ENCODE measurements around the gene COLEC12. TPM values are rescaled to one million over a fixed set of nuclear protein-coding genes. Genes with fewer than 3 reads are reported as not detected.
"Not testable (repeated sequence)": the region's sequence is repeated elsewhere in the genome, so short reads cannot be mapped to it uniquely, and the experiment has no call there.

COLEC12 gene
- total RNA-seq, 1 donor = 0.27 TPM

DNA sequence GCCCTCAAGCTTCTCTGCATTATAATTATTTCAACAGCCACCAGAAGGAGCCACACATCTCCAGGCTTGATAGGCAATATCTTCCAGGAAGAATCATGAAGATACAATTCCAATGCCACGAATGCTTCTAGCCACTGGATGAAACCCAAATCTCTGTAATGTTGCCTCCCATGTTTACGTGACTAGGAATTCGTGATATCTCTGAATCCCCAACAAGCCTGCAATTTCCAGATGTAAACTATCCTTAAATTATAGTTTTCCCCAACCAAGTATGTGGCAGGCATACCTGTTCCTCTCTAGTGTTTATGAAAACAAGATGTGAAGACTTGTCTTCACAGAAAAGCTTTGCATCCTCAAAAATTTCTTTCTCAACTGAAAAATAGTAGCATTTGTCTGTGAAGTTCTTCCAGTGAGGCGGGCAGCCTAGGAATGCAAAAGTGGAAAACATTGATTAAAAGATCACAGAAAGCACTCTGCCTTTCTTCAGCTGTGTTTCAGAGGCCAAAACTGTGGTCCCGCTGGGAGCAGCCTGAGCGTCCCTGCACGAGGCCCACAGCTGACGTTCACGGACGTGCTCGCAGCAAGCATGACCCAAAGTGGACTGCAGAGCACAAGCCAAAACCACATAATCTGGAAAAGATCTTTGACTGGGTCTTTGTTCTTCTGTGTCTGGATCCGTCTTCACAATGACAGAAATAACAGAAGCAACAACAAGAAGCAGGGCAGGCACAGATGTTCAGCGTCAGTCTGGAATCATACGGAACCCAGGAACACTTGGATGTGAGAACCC is 167.6 kb downstream of the COLEC12 start:
- no peak for DNase-seq (ENCODE audit: low read depth in 2 of 3, low spot score in 2 of 3)

DNA sequence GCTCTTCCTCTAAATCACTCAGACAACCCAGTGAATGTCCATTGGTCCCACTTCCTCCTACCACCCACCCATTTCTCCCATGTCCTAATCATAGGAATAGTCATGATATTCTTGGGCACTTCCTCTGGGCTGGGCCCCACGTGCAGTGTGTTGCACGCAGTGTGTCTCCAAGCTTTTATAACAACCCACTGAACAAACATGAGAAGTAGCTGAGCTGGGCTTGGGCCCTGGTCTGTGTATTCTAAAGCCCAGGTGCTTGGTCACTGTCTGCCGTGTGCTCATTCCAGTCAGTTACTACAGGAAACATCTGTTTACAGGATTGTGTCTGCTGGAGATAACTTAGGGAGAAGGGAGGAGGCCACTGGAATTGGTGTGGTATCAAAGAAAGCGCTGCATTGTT is 168.5 kb downstream of the COLEC12 start:
- peak in 2 of 3 donors; percentile 44 to 71 for DNase-seq (ENCODE audit: low read depth in 2 of 3, low spot score in 2 of 3)

DNA sequence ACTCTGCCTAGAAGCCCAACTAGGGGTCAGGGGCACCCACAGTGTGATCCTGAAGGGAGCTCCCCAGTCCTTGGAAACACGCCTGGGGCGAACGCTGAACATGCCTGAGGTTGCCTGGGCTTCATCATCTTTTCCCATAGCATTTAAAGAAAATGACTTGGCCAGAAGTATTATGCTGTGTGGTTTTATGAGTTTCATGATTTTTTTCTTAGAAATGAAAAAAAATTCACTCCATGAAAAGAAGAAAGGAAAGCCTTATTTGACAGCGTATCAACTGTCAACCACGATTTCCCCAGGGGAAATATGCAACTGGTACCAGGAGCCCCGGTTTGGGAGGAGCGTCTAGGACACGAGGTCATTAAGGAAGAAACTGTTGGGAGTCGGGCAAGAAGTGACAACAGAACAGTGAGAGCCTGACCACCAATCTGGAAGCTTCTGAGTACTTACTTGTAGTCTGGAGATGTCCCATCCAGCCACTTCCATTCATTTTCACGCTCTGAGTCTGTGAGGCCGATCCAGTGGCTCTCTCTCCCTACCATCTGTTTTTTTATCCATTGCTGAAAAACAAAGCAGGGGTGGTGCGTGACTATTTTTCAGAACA is 169.2 kb downstream of the COLEC12 start:
- DNase-seq (ENCODE audit: low read depth in 2 of 3, low spot score in 2 of 3) = peak in 1 of 3 donors; percentile 9

DNA sequence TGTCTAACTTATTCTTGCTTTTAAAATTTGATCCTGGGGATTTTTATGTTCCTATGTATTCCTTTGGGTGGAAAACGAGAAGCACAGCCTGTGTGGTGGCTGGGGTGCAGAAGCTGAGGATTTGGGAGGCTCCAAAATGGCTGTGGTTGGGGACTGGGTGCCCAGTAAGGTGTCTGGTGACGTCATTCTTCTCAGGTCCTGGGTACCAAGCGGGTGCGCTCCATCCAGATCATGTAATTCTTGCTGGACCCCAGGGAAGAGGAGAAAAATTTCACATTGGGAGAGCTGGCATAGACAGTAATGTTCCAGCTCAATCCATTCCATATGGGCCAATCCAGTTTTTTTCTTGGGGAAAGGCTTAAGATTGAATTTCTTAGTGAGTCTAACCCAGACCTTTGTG is 171.6 kb downstream of the COLEC12 start:
- no peak for DNase-seq (ENCODE audit: low read depth in 2 of 3, low spot score in 2 of 3)

DNA sequence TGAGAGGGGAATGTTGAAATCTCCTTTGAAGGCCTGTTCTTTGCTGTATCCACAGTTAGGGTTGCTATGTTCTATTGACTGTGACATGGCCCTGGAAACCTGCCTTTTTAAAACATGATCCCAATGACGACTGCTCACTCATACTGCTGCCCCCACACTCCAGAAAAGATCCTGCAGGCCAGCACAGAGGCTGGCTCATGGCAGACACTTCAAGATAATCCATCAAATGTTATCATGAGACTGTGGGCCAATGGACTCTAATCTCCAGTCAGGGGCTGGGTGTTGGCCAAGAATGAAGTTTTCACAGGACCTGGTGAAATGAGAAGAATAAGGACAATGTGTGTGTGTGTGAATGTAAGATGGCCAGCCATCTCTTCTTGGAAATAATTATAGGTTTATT is 173.7 kb downstream of the COLEC12 start:
- no peak for DNase-seq (ENCODE audit: low read depth in 2 of 3, low spot score in 2 of 3)

DNA sequence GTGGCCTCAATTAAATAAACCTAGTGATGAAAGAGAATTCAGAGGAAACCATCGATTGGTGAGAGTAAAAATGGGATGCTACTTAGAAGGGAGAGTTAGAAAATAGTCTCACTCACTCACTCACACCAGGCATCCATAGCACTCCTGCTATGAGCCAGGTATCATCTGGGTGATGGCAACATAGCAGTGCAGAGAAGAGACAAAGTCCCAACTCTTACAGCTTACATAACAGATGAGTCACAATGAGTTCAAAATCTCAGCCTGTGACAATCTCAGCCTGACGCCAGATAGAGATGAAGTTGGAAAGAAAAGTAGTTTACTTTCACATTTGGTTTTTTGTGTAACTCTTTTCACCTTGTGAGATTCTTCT is 177.3 kb downstream of the COLEC12 start:
- peak in 2 of 3 donors; percentile 28 to 29 for DNase-seq (ENCODE audit: low read depth in 2 of 3, low spot score in 2 of 3)

DNA sequence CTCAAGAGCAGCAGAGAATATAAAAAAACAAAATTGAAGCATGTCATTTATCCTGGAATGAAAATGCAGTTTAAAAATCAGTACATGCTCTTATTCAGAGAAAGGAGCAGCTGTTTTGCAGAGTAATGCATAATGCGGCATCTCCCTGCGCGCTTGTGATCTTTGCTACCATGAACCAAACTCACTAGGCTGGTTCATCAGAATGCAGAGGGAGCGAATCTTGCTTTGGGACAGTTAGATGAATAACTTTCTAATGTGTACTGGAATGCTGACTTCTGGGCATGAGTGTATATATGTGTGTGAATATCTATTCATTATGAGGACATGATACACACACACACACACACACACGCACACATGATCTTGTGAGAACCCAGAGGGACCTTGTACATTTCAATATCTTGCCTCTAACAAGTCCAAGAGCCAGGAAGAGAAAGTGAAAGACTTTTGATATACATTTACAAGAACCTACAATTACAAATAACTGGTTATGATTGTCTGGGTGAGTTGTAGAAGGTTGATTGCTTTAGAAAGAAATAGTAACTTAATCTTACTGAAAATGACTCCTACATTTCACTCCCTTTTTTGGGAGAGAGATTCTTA is 178.5 kb downstream of the COLEC12 start:
- peak in 1 of 3 donors; percentile 39 for DNase-seq (ENCODE audit: low read depth in 2 of 3, low spot score in 2 of 3)

DNA sequence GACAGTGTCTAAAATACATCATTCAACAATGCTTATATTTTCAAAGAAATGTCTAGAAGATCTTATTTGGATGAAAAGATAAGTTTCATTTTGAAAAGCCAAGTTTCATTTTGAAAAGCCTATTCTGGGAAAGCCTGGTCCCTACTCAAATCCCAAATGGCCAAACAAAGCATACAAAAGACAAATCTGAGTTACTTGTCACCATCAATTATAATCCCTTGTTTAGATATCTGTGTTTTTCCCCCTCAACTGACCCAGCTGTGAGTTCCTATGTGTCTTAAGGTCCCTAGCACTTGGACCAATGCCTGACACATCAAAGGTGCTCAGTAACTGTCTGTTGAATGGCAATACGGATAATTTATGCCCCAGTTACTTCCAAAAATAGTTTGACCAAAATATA is 180.3 kb downstream of the COLEC12 start:
- DNase-seq (ENCODE audit: low read depth in 2 of 3, low spot score in 2 of 3) = no peak

DNA sequence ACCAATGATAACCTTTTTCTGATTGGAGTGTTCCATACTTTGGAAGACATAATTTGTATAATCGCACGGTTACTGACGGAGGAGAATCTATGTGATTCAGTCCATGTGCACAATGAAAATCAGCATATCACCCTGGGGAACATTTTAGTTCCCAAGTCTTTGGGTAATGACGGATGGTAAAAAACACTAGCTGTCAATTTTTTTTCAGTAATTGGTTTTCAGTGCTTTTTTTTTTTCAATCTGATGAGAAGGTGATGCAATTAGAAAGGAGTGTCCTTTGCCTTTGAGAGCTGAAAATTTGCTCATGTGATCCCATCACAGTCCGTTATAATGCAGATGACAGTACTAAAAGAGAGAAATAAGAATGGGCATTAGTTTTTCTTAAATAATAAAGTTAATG is 180.8 kb downstream of the COLEC12 start:
- no peak for DNase-seq (ENCODE audit: low read depth in 2 of 3, low spot score in 2 of 3)

DNA sequence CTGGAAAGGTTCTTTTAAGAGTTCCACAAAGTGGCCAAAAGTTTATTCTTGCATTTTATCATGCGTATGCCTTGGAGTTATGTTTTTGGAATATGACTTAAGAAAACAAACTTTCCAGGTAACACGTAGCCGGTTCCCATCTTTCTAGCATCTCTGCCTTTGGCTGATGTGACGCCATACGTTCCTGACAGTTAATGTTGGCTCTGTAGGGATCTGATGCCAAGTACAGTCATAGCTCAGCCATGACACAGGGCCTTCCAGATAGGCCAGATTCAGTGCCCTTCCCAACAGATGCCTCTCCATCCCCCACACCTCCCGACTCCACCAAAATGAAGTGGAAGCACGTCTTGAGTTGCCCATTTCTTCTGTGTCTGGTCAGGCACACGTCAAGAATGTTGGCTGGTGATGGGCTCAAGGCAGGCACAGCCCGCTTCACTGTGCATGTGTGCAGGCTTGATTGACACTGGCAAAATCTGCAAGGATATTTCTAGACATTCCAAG is 181.7 kb downstream of the COLEC12 start:
- DNase-seq (ENCODE audit: low read depth in 2 of 3, low spot score in 2 of 3) = no peak

DNA sequence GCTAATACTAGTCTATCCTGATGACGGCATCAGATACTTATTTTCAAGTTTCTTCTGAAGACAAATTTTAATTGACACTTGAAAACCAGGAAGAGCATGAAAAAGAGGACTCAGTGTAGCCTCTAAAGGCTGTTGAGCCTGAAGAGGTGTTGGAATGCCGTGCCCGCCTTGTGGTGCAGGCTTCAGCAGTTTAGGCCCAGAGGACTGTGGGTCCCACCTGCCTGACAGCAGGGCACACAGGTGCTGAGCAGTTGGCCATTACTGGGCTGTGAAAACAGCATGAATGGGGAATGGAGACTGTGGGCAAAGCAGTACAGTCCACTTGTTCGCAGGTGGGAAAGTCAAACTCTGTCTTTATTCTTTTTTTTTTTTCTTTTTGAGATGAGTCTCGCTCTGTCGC is 182.9 kb downstream of the COLEC12 start:
- no peak for DNase-seq (ENCODE audit: low read depth in 2 of 3, low spot score in 2 of 3)

DNA sequence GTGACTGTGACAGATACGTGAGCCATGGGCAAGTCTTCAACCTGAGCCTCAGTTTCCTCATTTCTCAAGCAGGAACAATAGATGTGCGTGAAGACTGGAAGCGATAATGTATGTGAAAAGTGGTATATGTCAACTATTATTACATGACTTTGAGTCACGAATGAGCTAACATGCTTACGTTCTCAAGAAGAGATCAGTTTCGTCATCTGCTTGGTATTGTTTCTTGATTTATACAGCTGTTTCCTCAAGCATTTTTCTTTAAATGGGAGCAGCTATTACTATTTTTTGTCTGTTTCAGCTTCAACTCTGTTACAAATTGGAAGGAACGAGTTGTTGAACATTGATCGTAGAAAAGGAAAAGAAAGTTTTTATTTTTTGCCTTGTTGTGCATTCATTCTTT is 184.1 kb downstream of the COLEC12 start:
- DNase-seq (ENCODE audit: low read depth in 2 of 3, low spot score in 2 of 3) = no peak

DNA sequence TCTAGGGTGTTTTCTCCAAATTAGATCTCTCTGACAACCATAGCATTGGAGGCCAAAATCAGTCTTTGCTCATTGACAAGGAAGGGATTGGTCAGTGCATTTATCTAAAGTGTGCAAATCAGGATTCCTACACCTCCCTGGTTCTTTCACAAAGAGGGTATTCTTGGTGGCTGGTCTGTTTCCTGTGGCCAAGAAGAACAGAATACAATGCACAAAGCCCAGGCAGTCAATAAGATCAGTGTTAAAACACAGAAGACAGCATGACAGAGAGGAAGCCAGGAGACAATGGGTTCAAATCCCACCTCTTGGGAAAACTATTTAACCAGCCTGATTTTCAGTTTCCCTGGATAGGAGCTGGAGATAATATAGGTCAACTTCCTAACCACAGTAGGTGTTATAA is 186.6 kb downstream of the COLEC12 start:
- DNase-seq (ENCODE audit: low read depth in 2 of 3, low spot score in 2 of 3) = no peak

DNA sequence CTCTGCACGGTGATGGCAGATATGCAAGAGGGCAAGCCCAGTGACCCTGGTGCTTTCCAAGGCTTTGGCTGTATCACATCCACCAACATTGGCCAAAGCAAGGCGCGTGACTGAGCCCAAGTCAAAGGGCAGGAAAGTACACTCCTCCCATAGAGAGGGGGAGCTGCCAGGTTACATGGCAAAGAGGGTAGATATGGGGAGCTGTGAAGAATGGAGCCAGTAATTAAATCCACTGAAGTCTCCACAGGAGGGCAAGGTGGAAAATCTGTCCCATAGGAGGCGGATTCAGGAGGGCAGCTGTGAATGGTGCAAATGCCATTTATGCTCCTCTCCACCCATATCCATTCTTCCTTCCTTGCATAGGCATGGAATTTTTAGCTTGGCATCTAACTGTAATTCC is 188.1 kb downstream of the COLEC12 start:
- DNase-seq (ENCODE audit: low read depth in 2 of 3, low spot score in 2 of 3) = no peak

DNA sequence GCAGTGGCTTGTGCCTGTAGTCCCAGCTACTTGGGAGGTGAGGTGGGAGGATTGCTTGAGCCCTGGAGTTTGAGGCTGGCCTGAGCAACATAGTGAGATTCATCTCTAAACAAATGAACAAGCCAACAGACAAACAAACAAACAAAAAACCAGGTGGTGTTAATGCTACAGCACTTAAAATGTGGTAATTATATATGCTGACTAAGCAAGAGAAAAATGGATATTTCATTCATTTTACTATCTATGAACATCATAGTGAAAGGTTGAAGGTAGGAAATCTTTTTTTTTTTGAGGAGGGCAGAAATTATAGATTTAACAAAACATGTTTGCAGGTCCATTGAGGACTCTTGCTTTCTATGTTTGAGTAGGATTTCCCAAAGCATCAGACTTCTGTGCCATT is 190.5 kb downstream of the COLEC12 start:
- DNase-seq (ENCODE audit: low read depth in 2 of 3, low spot score in 2 of 3) = no peak

DNA sequence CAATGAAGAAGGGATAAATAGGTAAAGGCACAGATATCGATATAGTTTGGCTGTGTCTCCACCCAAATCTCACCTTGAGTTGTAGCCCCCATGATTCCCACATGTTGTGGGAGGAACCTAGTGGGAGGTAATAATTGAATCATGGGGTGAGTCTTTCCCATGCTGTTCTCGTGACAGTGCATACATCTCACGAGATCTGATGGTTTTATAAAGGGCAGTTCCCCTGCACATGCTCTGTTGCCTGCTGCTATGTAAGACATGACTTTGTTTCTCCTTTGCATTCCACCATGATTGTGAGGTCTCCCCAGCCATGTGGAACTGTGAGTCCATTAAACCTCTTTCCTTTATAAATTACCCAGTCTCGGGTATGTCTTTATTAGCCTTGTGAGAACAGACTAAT is 192.4 kb downstream of the COLEC12 start:
- not testable (repeated sequence) for DNase-seq (ENCODE audit: low read depth in 2 of 3, low spot score in 2 of 3)

DNA sequence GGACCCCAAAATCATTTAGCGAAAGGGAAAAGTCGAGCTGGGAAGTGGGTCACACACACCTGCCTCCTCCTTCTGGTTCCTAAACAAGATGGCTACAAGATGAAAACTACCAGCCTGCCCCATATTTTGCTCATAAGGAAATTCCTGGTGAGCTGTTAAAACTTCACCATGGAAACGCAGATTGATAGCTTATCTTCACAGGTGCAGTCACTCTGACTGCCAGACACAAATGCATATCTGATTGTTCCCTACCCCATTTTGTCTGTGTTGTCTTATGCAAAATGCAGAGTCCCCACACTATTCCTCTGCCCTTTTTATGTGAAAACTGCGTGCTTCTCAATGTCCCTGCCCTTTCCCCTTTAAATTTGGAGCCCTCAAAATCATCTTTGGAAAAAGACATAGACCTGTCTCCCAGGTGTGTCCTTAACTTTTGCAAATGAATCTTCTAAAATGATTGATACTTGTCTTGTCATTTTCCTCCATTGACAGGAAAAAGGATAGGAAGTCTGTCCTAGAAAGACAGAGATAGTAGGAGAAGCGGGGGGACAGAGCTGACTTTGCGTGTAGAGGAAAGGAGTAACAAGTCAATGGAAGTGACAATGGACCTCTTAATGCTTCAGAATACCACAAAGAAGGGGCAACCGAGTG is 193.8 kb downstream of the COLEC12 start:
- DNase-seq (ENCODE audit: low read depth in 2 of 3, low spot score in 2 of 3) = no peak

DNA sequence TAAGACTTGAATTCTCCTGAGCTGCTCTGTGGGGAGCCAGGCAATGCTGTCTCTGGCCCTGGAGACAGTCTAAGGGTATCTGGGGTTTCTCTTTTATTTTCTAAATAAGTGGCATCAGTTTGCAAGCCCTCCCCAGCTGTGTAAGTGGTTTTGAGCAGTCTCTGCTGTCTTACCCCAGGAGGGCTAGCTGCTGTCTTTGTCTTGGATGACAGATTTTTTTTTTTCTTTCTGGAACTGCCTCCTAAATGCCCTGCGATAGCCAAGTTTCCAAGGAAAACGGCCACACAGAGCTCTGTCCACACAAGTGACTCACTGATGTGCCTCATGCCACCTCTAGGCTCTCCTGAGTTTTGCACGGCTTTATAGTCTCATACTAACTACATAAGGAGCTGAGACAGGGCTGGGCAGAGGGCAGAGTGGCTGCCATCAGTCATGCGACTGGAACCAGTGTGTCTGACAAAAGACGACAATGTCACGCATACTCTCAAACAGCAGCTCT is 195.4 kb downstream of the COLEC12 start:
- no peak for DNase-seq (ENCODE audit: low read depth in 2 of 3, low spot score in 2 of 3)

DNA sequence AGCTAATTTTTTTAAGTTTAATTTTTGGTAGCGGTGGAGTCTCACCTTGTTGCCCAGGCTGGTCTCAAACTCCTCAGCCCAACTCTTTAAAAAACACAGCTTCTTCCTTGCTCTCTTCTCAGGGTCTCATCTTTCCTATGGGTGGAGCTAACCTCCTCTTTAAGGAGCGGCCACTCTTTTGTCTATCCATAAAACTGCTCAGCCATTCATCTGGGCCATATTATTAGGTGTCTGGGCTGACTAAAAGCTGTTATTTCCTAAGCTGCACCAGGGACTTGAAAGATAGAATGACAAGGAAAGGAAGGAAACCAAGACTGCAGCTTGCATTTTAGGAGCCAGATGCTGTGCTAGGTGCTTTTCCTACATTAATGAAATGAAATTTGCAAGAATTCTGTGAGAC is 196.9 kb downstream of the COLEC12 start:
- DNase-seq (ENCODE audit: low read depth in 2 of 3, low spot score in 2 of 3) = no peak

DNA sequence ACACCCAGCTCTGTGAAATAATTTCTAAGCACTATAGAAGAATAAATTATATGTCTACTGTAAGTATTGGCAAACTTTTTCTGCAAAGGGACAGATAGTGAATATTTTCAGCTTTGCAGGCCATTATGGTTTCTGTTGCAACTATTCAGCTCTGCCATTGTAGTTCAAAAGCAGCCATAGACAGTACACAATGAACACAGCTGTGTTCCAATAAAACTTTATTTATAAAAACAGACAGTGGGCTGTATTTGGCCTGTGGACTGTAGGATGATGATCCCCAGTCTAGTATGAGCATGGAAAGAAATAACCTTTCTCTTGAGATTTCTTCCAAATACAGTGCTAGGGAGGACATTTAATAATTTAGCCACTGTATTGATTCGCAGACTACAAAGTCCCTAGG is 197.5 kb downstream of the COLEC12 start:
- DNase-seq (ENCODE audit: low read depth in 2 of 3, low spot score in 2 of 3) = no peak

DNA sequence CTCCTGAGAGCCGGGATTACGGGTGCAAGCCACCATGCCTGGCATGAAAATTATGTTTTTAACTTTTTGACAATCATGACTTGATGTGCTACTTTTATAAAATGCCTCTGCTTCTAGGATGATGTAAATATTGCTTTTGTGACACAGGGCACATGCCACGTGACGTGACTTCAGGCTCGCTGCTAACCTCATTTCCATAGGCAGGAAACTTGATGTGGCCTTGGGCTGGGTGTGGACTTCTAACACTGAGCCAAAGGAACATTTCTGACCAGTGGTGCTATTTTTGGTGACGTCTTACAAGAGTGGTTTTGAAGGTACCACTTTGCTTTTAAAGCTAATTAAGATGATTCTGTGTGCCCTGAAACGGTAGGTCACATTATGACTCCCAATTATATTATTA is 198.4 kb downstream of the COLEC12 start:
- no peak for DNase-seq (ENCODE audit: low read depth in 2 of 3, low spot score in 2 of 3)
